Mucosa of descending colon (tissue), 3 donors: Measurements from ENCODE around the gene RHOXF2. TPM values are rescaled to one million over a fixed set of nuclear protein-coding genes. Genes with fewer than 3 reads are reported as not detected.

Experiments
- ATAC-seq: fragments of 200-7000 bp; cut with Tn5 transposase; one replicate; pipeline ENCODE4 v1.9.1; 2020; ENCODE audit warnings: mild to moderate bottlenecking, moderate library complexity
- DNase-seq, 3 donors: peaks; one replicate each; pipeline ENCODE4 v3.0.0-alpha.2; 2020
- H3K36me3 ChIP-seq: fragments of 200-600 bp; one replicate; pipeline ENCODE4 v1.8.0; 2021; ENCODE audit warnings: low read depth, mild to moderate bottlenecking
- H3K4me1 ChIP-seq: fragments of 200-600 bp; one replicate; pipeline ENCODE4 v1.8.0; 2021; ENCODE audit warnings: low read depth, mild to moderate bottlenecking
- H3K4me3 ChIP-seq: fragments of 200-600 bp; one replicate; pipeline ENCODE4 v1.8.0; 2021; ENCODE audit warnings: mild to moderate bottlenecking
- H3K9me3 ChIP-seq: fragments of 200-600 bp; one replicate; pipeline ENCODE4 v1.8.0; 2021; ENCODE audit warnings: mild to moderate bottlenecking
- CTCF ChIP-seq: fragments of 200-600 bp; IDR thresholded peaks from one replicate; pipeline ENCODE4 v1.8.0; 2022; ENCODE audit warnings: antibody characterized with exemption, mild to moderate bottlenecking
- intact Hi-C, 2 donors: fragments of 100-400 bp; cut with DNase I in 1 of 2; cut with micrococcal nuclease in 1 of 2; formaldehyde crosslinking; loops; one replicate each; pipeline versions ENCODE4 v1.11.0 to v1.11.1; 2022; cut with DNase I, micrococcal nuclease
- total RNA-seq, 3 donors: library from RNA; stranded (reverse); fragmentation: NEBNext Ultra II Directional in 2 of 3; extraction: Animal tissue kit (Norgen Biotek cat#: 25700) in 2 of 3; gene quantifications; one replicate each; pipeline versions ENCODE4 v1.2.1 to v1.2.4, GENCODE V29; 2021 to 2023
- donor health status: DM: no; HTN: no; CAD: no; lungs with moderate emphysema.
- donor health status: DM: no; HTN: no; CAD: no.
- donor health status: DM: no; HTN: yes; CAD: no.

Gene RHOXF2
- total RNA-seq, 3 donors from 2014 or later: not detected

- DNase-seq (no peak), ATAC-seq (no peak)
- intact Hi-C loops: no loop called here
- Histone ChIP-seq H3K4me3 (no peak overlapping the region), H3K36me3 (no peaks in the 10 kb centered on the region), H3K9me3 (no peaks in the 10 kb centered on the region), H3K4me1 (no peaks in the 10 kb centered on the region)
- no peak for TF ChIP-seq CTCF
These were observed 22.3 kb upstream of the RHOXF2 start for GRCh38 chrX:120136128-120136527.

- ATAC-seq (no peak), DNase-seq (no peak)
- TF ChIP-seq CTCF: no peak
- Histone ChIP-seq H3K4me3 (no peak overlapping the region), H3K9me3 (no peaks in the 10 kb centered on the region), H3K4me1 (no peaks in the 10 kb centered on the region), H3K36me3 (no peaks in the 10 kb centered on the region)
- intact Hi-C loops: no loop called here
These were observed 21.6 kb upstream of the RHOXF2 start for GRCh38 chrX:120136840-120137239.

GRCh38 chrX:120137439-120137838 is 21.0 kb upstream of the RHOXF2 start:
- no peaks in the 10 kb centered on the region for H3K4me1 ChIP-seq
- no peaks in the 10 kb centered on the region for H3K9me3 ChIP-seq
- DNase-seq: no peak
- TF ChIP-seq CTCF: no peak
- H3K36me3 ChIP-seq: no peaks in the 10 kb centered on the region
- intact Hi-C loops: no loop called here
- H3K4me3 ChIP-seq: no peak overlapping the region
- no peak for ATAC-seq

GRCh38 chrX:120140293-120140981 is 18.0 kb upstream of the RHOXF2 start:
- no peak for ATAC-seq

GRCh38 chrX:120144178-120144844 is 14.1 kb upstream of the RHOXF2 start:
- no peaks in the 10 kb centered on the region for H3K4me1 ChIP-seq
- intact Hi-C loops: no loop called here
- ATAC-seq: no peak
- DNase-seq: no peak
- H3K36me3 ChIP-seq: no peaks in the 10 kb centered on the region
- H3K9me3 ChIP-seq: no peaks in the 10 kb centered on the region
- no peak for TF ChIP-seq CTCF
- no peak overlapping the region for H3K4me3 ChIP-seq

More at GRCh38 chrX:120140293-120140981, 18.0 kb upstream of the RHOXF2 start:
- Histone ChIP-seq H3K36me3 (no peaks in the 10 kb centered on the region), H3K4me3 (no peak overlapping the region), H3K4me1 (no peaks in the 10 kb centered on the region), H3K9me3 (no peaks in the 10 kb centered on the region)
- intact Hi-C loops: no loop called here
- DNase-seq: no peak
- no peak for TF ChIP-seq CTCF
